GM21515 (cell line): ENCODE data around the gene C1QTNF5.
A peak's percentile ranks its signal among the peaks of the same experiment; 100 is the strongest.

Experiments used
- ATAC-seq: cut with Tn5 transposase; IDR thresholded peaks from one replicate; pipeline ENCODE4 v1.9.1; 2021; ENCODE audit not compliant: unreplicated experiment

Gene C1QTNF5

GRCh38 chr11:119359365-119360214, 18.9 kb upstream of the C1QTNF5 start:
- no peak for ATAC-seq

GRCh38 chr11:119357074-119357473, 16.4 kb upstream of the C1QTNF5 start:
- no peak for ATAC-seq

- ATAC-seq: peak; percentile 70
Observed at GRCh38 chr11:119356349-119357031, 15.8 kb upstream of the C1QTNF5 start.

GRCh38 chr11:119355091-119355843, 14.6 kb upstream of the C1QTNF5 start:
- no peak for ATAC-seq

- ATAC-seq: no peak
Observed at GRCh38 chr11:119352857-119353260, 12.2 kb upstream of the C1QTNF5 start.

- no peak for ATAC-seq
Observed at GRCh38 chr11:119351232-119351631, 10.5 kb upstream of the C1QTNF5 start.

GRCh38 chr11:119350302-119350701, 9.6 kb upstream of the C1QTNF5 start:
- ATAC-seq: no peak

- ATAC-seq: no peak
Observed at GRCh38 chr11:119347940-119348605, 7.4 kb upstream of the C1QTNF5 start.

GRCh38 chr11:119347242-119347641, 6.6 kb upstream of the C1QTNF5 start:
- no peak for ATAC-seq

- ATAC-seq: no peak
Observed at GRCh38 chr11:119346605-119347004, 5.9 kb upstream of the C1QTNF5 start, which contains the start of gene MFRP. TSS of gene MFRP (minus strand) at chr11:119346705. CDS start at chr11:119346513, 192 bp downstream.

GRCh38 chr11:119345685-119346084, 5.0 kb upstream of the C1QTNF5 start:
- no peak for ATAC-seq

GRCh38 chr11:119344291-119345010, 3.8 kb upstream of the C1QTNF5 start:
- ATAC-seq: no peak

GRCh38 chr11:119343726-119344125, 3.0 kb upstream of the C1QTNF5 start:
- ATAC-seq: no peak

- ATAC-seq: no peak
Observed at GRCh38 chr11:119342362-119343130, 1.9 kb upstream of the C1QTNF5 start.

- ATAC-seq: no peak
Observed at GRCh38 chr11:119342023-119342300, 1.3 kb upstream of the C1QTNF5 start.

- no peak for ATAC-seq
Observed at GRCh38 chr11:119341222-119342022, 739 bp upstream of the C1QTNF5 start.

- ATAC-seq: no peak
Observed at GRCh38 chr11:119339589-119340334, 921 bp downstream of the C1QTNF5 start.

- ATAC-seq: no peak
Observed at GRCh38 chr11:119338965-119339588, 1.6 kb downstream of the C1QTNF5 start.
